GM18858 (cell line): ENCODE results near the gene DMKN.
"Not testable (repeated sequence)": the region's sequence is repeated elsewhere in the genome, so short reads cannot be mapped to it uniquely, and the experiment has no call there.

ENCODE experiments used
- ATAC-seq: cut with Tn5 transposase; IDR thresholded peaks from one replicate; pipeline ENCODE4 v1.9.1; 2021; ENCODE audit not compliant: unreplicated experiment

The DMKN gene

GRCh38 chr19:35500611-35501010, 12.8 kb downstream of the DMKN start:
- no peak for ATAC-seq

- no peak for ATAC-seq
Observed at GRCh38 chr19:35498984-35499527, 14.4 kb downstream of the DMKN start.

- no peak for ATAC-seq
Observed at GRCh38 chr19:35498220-35498619, 15.2 kb downstream of the DMKN start.

GRCh38 chr19:35497406-35497805, 16.0 kb downstream of the DMKN start:
- ATAC-seq = no peak

GRCh38 chr19:35495107-35496064, 18.1 kb downstream of the DMKN start:
- ATAC-seq = no peak

GRCh38 chr19:35493971-35494370, 19.5 kb downstream of the DMKN start:
- no peak for ATAC-seq

- ATAC-seq = no peak
Observed at GRCh38 chr19:35491836-35492360, 21.6 kb downstream of the DMKN start.

GRCh38 chr19:35490364-35490763, 23.1 kb downstream of the DMKN start, which contains the start of gene KRTDAP:
Gene KRTDAP, minus strand, starts transcription at chr19:35490464. Its CDS starts 22 bp downstream, at chr19:35490442.
- ATAC-seq = no peak

- no peak for ATAC-seq
Observed at GRCh38 chr19:35488677-35489076, 24.8 kb downstream of the DMKN start.

- no peak for ATAC-seq
Observed at GRCh38 chr19:35487656-35488182, 25.7 kb downstream of the DMKN start.

- no peak for ATAC-seq
Observed at GRCh38 chr19:35486268-35486708, 27.2 kb downstream of the DMKN start.

- ATAC-seq = no peak
Observed at GRCh38 chr19:35484252-35485036, 29.0 kb downstream of the DMKN start.

GRCh38 chr19:35483089-35483488, 30.4 kb downstream of the DMKN start:
- ATAC-seq = no peak

- no peak for ATAC-seq
Observed at GRCh38 chr19:35478794-35479677, 34.4 kb downstream of the DMKN start.

- no peak for ATAC-seq
Observed at GRCh38 chr19:35476149-35476548, 37.3 kb downstream of the DMKN start.

- not testable (repeated sequence) for ATAC-seq
Observed at GRCh38 chr19:35474594-35474993, 38.9 kb downstream of the DMKN start.

GRCh38 chr19:35474104-35474503, 39.3 kb downstream of the DMKN start:
- ATAC-seq = no peak

- ATAC-seq = no peak
Observed at GRCh38 chr19:35471946-35472345, 41.5 kb downstream of the DMKN start.

GRCh38 chr19:35471075-35471474, 42.4 kb downstream of the DMKN start:
- not testable (repeated sequence) for ATAC-seq

- no peak for ATAC-seq
Observed at GRCh38 chr19:35470128-35470527, 43.3 kb downstream of the DMKN start.
